OCI-LY1 (cell line): ENCODE data around the gene ZMIZ1.

Source experiments
- H2AFZ ChIP-seq: fragments of 200-600 bp; sonication (generic), shearing (Covaris generic); 2 replicates; pipeline ENCODE4 v1.6.0; 2014; ENCODE audit warnings: antibody characterized with exemption, mild to moderate bottlenecking, low read length
- H3F3A ChIP-seq: fragments of 200-600 bp; sonication (generic), shearing (Covaris generic); 2 replicates; pipeline ENCODE4 v1.6.0; 2014; ENCODE audit warnings: mild to moderate bottlenecking, antibody characterized with exemption, low read length, moderate library complexity; ENCODE audit not compliant: insufficient read depth
- H3K27ac ChIP-seq: fragments of 200-600 bp; sonication (generic); 2 replicates; pipeline ENCODE4 v1.5.1; 2014; ENCODE audit warnings: low read length, mixed run types, mild to moderate bottlenecking, low read depth; ENCODE audit not compliant: poor library complexity, severe bottlenecking
- H3K27me3 ChIP-seq: fragments of 200-600 bp; sonication (generic); 2 replicates; pipeline ENCODE4 v1.6.0; 2014; ENCODE audit warnings: antibody characterized with exemption, mild to moderate bottlenecking, low read length, moderate library complexity; ENCODE audit not compliant: insufficient read depth
- H3K36me3 ChIP-seq: fragments of 200-600 bp; sonication (generic); 2 replicates; pipeline ENCODE4 v1.6.1; 2014; ENCODE audit warnings: mild to moderate bottlenecking, antibody characterized with exemption, low read length, moderate library complexity, mixed read lengths; ENCODE audit not compliant: insufficient read depth
- H3K4me1 ChIP-seq: fragments of 200-600 bp; sonication (generic); 2 replicates; pipeline ENCODE4 v1.5.1; 2014; ENCODE audit warnings: mild to moderate bottlenecking, low read length, moderate library complexity; ENCODE audit not compliant: insufficient read depth, severe bottlenecking
- H3K4me2 ChIP-seq: fragments of 200-600 bp; sonication (generic), shearing (Covaris generic); 2 replicates; pipeline ENCODE4 v1.6.1; 2014; ENCODE audit warnings: low read length
- H3K4me3 ChIP-seq: fragments of 200-600 bp; sonication (generic); 2 replicates; pipeline ENCODE4 v1.5.1; 2014; ENCODE audit warnings: low read length, low read depth, mild to moderate bottlenecking, mixed read lengths; ENCODE audit not compliant: poor library complexity, severe bottlenecking
- H3K79me2 ChIP-seq: fragments of 200-600 bp; shearing (Covaris generic); 2 replicates; pipeline ENCODE4 v1.6.1; 2016; ENCODE audit warnings: mixed run types, low read length, mixed read lengths; ENCODE audit not compliant: insufficient read depth
- H3K9ac ChIP-seq: fragments of 200-600 bp; sonication (generic), shearing (Covaris generic); 2 replicates; pipeline ENCODE4 v1.6.1; 2014; ENCODE audit warnings: mild to moderate bottlenecking, low read length, mixed read lengths
- H3K9me2 ChIP-seq: fragments of 200-600 bp; sonication (generic), shearing (Covaris generic); 2 replicates; pipeline ENCODE4 v1.6.1; 2014; ENCODE audit warnings: low read depth, mild to moderate bottlenecking, low read length, mixed read lengths
- H3K9me3 ChIP-seq: fragments of 200-600 bp; shearing (Covaris generic); 2 replicates; pipeline ENCODE4 v1.6.1; 2014; ENCODE audit warnings: low read length, mixed read lengths
- H4K20me1 ChIP-seq: fragments of 200-600 bp; sonication (generic), shearing (Covaris generic); 2 replicates; pipeline ENCODE4 v1.6.0; 2016; ENCODE audit warnings: mild to moderate bottlenecking, low read length; ENCODE audit not compliant: insufficient read depth
- EZH2 ChIP-seq: fragments of 200-600 bp; sonication (generic), shearing (Covaris generic); IDR thresholded peaks from 2 replicates; pipeline ENCODE4 v1.8.0; 2017; ENCODE audit warnings: borderline replicate concordance, mixed run types, mild to moderate bottlenecking, antibody characterized with exemption, low read length, moderate library complexity, mixed read lengths
- TF ChIP-seq, protein P1 (sequence below): fragments of 200-600 bp; sonication (generic), shearing (Covaris generic); IDR thresholded peaks from 2 replicates; pipeline ENCODE4 v1.5.1; 2017; ENCODE audit warnings: mild to moderate bottlenecking, antibody characterized with exemption, low read length, moderate library complexity, mixed read lengths

The ZMIZ1 gene

GRCh38 chr10:79180414-79181221, 111.9 kb downstream of the ZMIZ1 start:
- Histone ChIP-seq H3K27ac (no peak overlapping the region), H3K36me3 (no peaks in the 10 kb centered on the region), H3K9ac (no peak overlapping the region), H3K79me2 (no peaks in the 10 kb centered on the region), H3K27me3 (no peaks in the 10 kb centered on the region), H4K20me1 (no peaks in the 10 kb centered on the region), H2AFZ (no peak overlapping the region), H3K4me1 (no peaks in the 10 kb centered on the region), H3K4me2 (no peak overlapping the region), H3K4me3 (no peak overlapping the region), H3F3A (no peaks in the 10 kb centered on the region), H3K9me2 (no peaks in the 10 kb centered on the region), H3K9me3 (no peaks in the 10 kb centered on the region)
- TF ChIP-seq, protein P1, sequence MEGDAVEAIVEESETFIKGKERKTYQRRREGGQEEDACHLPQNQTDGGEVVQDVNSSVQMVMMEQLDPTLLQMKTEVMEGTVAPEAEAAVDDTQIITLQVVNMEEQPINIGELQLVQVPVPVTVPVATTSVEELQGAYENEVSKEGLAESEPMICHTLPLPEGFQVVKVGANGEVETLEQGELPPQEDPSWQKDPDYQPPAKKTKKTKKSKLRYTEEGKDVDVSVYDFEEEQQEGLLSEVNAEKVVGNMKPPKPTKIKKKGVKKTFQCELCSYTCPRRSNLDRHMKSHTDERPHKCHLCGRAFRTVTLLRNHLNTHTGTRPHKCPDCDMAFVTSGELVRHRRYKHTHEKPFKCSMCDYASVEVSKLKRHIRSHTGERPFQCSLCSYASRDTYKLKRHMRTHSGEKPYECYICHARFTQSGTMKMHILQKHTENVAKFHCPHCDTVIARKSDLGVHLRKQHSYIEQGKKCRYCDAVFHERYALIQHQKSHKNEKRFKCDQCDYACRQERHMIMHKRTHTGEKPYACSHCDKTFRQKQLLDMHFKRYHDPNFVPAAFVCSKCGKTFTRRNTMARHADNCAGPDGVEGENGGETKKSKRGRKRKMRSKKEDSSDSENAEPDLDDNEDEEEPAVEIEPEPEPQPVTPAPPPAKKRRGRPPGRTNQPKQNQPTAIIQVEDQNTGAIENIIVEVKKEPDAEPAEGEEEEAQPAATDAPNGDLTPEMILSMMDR: no peak
- TF ChIP-seq EZH2: no peak

DNA sequence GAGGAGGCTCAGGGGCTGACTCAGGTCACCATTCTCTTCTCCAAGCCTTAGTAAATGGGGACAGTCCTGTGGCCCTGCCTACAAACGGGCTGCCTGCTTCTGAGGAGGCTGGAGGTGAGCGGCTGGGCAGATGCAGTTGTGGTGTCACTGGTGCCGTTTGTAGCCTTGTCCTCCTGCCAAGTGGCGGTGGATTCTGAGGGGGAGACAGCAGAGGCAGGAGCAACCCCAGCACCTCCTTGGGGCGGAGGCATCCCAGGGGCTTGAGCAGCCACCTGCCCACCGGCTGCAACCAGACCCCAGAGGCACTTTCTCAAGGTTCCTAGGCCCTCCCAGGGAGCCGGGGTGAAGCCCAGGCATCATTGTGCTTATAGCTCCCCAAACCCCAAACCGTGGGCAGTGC, 112.5 kb downstream of the ZMIZ1 start:
- Histone ChIP-seq H3K36me3 (no peaks in the 10 kb centered on the region), H3K27me3 (no peaks in the 10 kb centered on the region; the same call in 1 of the 2 replicates), H3K79me2 (no peaks in the 10 kb centered on the region), H2AFZ (no peak overlapping the region), H3K9ac (no peak overlapping the region), H3K4me3 (no peak overlapping the region), H3F3A (no peaks in the 10 kb centered on the region), H4K20me1 (no peaks in the 10 kb centered on the region), H3K9me2 (no peaks in the 10 kb centered on the region), H3K27ac (no peak overlapping the region), H3K4me2 (no peak overlapping the region), H3K4me1 (no peaks in the 10 kb centered on the region), H3K9me3 (no peaks in the 10 kb centered on the region)
- TF ChIP-seq EZH2: no peak
- TF ChIP-seq, protein P1: no peak

DNA sequence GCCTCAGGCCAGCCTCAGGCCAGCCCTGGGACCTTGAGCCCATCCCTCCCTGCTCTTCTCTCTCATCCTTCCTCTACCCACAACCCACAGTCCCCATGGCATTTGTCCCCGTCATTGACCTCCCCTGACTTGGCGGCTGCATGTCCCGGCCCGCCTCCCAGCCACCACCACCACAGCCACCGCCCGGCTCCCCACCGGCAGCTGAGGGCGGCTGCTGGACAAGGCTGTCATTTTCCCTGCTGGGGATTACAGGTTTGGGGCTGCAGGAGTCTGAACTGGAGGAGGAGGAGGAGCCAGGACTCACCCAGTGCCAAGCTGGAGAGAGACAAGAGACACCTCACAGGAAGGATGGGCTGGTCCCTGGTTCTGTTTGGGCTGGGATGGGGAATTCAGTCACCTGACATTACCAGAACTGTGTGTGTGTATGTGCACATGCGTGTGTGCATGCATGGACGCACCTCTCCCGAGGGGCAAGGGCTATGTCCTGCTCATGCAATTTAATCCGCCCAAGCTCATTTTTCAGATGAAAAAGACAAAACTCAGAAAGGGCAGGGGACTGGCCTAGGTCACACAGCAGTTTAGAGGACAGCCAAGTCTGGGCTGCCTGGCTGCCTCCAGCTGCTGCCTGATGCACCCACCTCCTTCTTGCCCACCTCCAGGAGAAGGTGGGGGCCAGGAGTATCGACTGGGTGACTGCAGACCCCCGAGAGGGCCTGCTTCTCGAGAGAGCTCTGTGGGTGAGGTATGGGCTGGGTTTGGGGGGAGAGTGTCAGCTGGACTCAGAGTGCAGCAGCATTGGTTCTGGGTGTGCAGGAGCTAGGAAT, 113.1 kb downstream of the ZMIZ1 start:
- Histone ChIP-seq H4K20me1 (no peaks in the 10 kb centered on the region), H3K4me3 (no peak overlapping the region), H3K4me1 (no peaks in the 10 kb centered on the region), H2AFZ (no peak overlapping the region), H3K79me2 (no peaks in the 10 kb centered on the region), H3K9me3 (no peaks in the 10 kb centered on the region), H3K4me2 (no peak overlapping the region), H3K9me2 (no peaks in the 10 kb centered on the region), H3K27me3 (no peaks in the 10 kb centered on the region; the same call in 1 of the 2 replicates), H3F3A (no peaks in the 10 kb centered on the region), H3K9ac (no peak overlapping the region), H3K27ac (no peak overlapping the region), H3K36me3 (no peaks in the 10 kb centered on the region)
- no peak for TF ChIP-seq EZH2
- TF ChIP-seq, protein P1: no peak
